ENCODE data around the gene MRPL43. TPM values are rescaled to one million over a fixed set of nuclear protein-coding genes. Genes with fewer than 3 reads are reported as not detected.
A peak's percentile ranks its signal among the peaks of the same experiment; 100 is the strongest.

MRPL43 gene
- total RNA-seq, 1 donor from 2014 or later, result 41.2 TPM

DNA sequence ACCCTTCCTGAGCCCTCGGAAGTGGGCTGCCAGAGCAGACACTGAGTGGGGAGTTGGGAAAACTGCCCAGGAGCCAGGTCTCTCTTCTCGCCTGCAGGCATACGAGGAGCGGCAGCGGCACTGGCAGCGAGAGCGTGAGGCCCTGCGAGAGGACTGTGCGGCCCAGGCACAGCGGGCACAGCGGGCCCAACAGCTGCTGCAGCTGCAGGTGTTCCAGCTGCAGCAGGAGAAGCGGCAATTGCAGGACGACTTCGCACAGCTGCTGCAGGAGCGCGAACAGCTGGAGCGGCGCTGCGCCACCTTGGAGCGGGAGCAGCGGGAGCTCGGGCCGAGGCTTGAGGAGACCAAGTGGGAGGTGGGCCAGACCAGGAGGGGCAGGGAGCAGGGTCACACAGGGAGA lies 18.1 kb upstream of the MRPL43 start:
- Histone ChIP-seq H3K9me3 (ENCODE audit: control insufficient read depth in 3 of 3, low read length in 3 of 3) (no peaks in the 10 kb centered on the region), H3K27ac (ENCODE audit: low read depth, low read length) (no peak overlapping the region), H3K9ac (ENCODE audit: low read depth in 1 of 3, low read length in 3 of 3) (peak overlapping the region in 1 of 3 donors; percentile 54), H3K27me3 (ENCODE audit: control insufficient read depth in 3 of 3, insufficient read depth in 3 of 3, low read length in 3 of 3) (no peaks in the 10 kb centered on the region), H3K4me1 (ENCODE audit: control insufficient read depth in 3 of 3, insufficient read depth in 3 of 3, low read length in 3 of 3) (peaks cover 43 to 60% (median 44%) of the 10 kb centered on the region in 3 donors), H3K4me3 (ENCODE audit: low read length in 3 of 3) (no peak overlapping the region), H3K36me3 (ENCODE audit: control insufficient read depth in 3 of 3, insufficient read depth in 3 of 3, low read length in 3 of 3) (peaks cover 30 to 43% (median 39%) of the 10 kb centered on the region in 3 donors)

GRCh38 chr10:101003639-101004206 lies 16.4 kb upstream of the MRPL43 start:
- Histone ChIP-seq H3K4me1 (ENCODE audit: control insufficient read depth in 3 of 3, insufficient read depth in 3 of 3, low read length in 3 of 3) (peaks cover 46 to 63% (median 50%) of the 10 kb centered on the region in 3 donors), H3K4me3 (ENCODE audit: low read length in 3 of 3) (no peak overlapping the region), H3K9ac (ENCODE audit: low read depth in 1 of 3, low read length in 3 of 3) (peak overlapping the region in 2 of 3 donors; percentile 20 to 86), H3K27me3 (ENCODE audit: control insufficient read depth in 3 of 3, insufficient read depth in 3 of 3, low read length in 3 of 3) (no peaks in the 10 kb centered on the region), H3K36me3 (ENCODE audit: control insufficient read depth in 3 of 3, insufficient read depth in 3 of 3, low read length in 3 of 3) (peaks cover 30 to 43% (median 39%) of the 10 kb centered on the region in 3 donors), H3K27ac (ENCODE audit: low read depth, low read length) (peak overlapping the region; percentile 6), H3K9me3 (ENCODE audit: control insufficient read depth in 3 of 3, low read length in 3 of 3) (no peaks in the 10 kb centered on the region)

GRCh38 chr10:101002456-101002855 lies 15.2 kb upstream of the MRPL43 start:
- H3K9ac ChIP-seq (ENCODE audit: low read depth in 1 of 3, low read length in 3 of 3), result peak overlapping the region; percentile 45 to 99 (median 86)
- H3K36me3 ChIP-seq (ENCODE audit: control insufficient read depth in 3 of 3, insufficient read depth in 3 of 3, low read length in 3 of 3), result peaks cover 30 to 43% (median 39%) of the 10 kb centered on the region in 3 donors
- peaks cover 48 to 66% (median 58%) of the 10 kb centered on the region in 3 donors for H3K4me1 ChIP-seq (ENCODE audit: control insufficient read depth in 3 of 3, insufficient read depth in 3 of 3, low read length in 3 of 3)
- H3K9me3 ChIP-seq (ENCODE audit: control insufficient read depth in 3 of 3, low read length in 3 of 3), result no peaks in the 10 kb centered on the region
- H3K27me3 ChIP-seq (ENCODE audit: control insufficient read depth in 3 of 3, insufficient read depth in 3 of 3, low read length in 3 of 3), result no peaks in the 10 kb centered on the region
- peak overlapping the region in 2 of 3 donors; percentile 42 to 89 for H3K4me3 ChIP-seq (ENCODE audit: low read length in 3 of 3)
- peak overlapping the region; percentile 95 for H3K27ac ChIP-seq (ENCODE audit: low read depth, low read length)

- Histone ChIP-seq H3K9me3 (ENCODE audit: control insufficient read depth in 3 of 3, low read length in 3 of 3) (no peaks in the 10 kb centered on the region), H3K4me1 (ENCODE audit: control insufficient read depth in 3 of 3, insufficient read depth in 3 of 3, low read length in 3 of 3) (peaks cover 50 to 62% (median 60%) of the 10 kb centered on the region in 3 donors), H3K27me3 (ENCODE audit: control insufficient read depth in 3 of 3, insufficient read depth in 3 of 3, low read length in 3 of 3) (no peaks in the 10 kb centered on the region), H3K4me3 (ENCODE audit: low read length in 3 of 3) (peak overlapping the region; percentile 42 to 89 (median 85)), H3K36me3 (ENCODE audit: control insufficient read depth in 3 of 3, insufficient read depth in 3 of 3, low read length in 3 of 3) (peaks cover 27 to 35% (median 31%) of the 10 kb centered on the region in 3 donors), H3K27ac (ENCODE audit: low read depth, low read length) (peak overlapping the region; percentile 95), H3K9ac (ENCODE audit: low read depth in 1 of 3, low read length in 3 of 3) (peak overlapping the region; percentile 45 to 99 (median 86))
These were observed 14.3 kb upstream of the MRPL43 start for GRCh38 chr10:101001659-101002035.

- H3K9me3 ChIP-seq (ENCODE audit: control insufficient read depth in 3 of 3, low read length in 3 of 3), result no peaks in the 10 kb centered on the region
- peaks cover 23 to 31% (median 28%) of the 10 kb centered on the region in 3 donors for H3K36me3 ChIP-seq (ENCODE audit: control insufficient read depth in 3 of 3, insufficient read depth in 3 of 3, low read length in 3 of 3)
- H3K4me3 ChIP-seq (ENCODE audit: low read length in 3 of 3), result peak overlapping the region; percentile 72 to 89 (median 85)
- H3K4me1 ChIP-seq (ENCODE audit: control insufficient read depth in 3 of 3, insufficient read depth in 3 of 3, low read length in 3 of 3), result peaks cover 54 to 67% (median 65%) of the 10 kb centered on the region in 3 donors
- H3K27me3 ChIP-seq (ENCODE audit: control insufficient read depth in 3 of 3, insufficient read depth in 3 of 3, low read length in 3 of 3), result no peaks in the 10 kb centered on the region
- H3K27ac ChIP-seq (ENCODE audit: low read depth, low read length), result peak overlapping the region; percentile 95
- peak overlapping the region; percentile 86 to 99 (median 99) for H3K9ac ChIP-seq (ENCODE audit: low read depth in 1 of 3, low read length in 3 of 3)
These were observed 13.8 kb upstream of the MRPL43 start for GRCh38 chr10:101000915-101001658.

- peak overlapping the region; percentile 95 for H3K27ac ChIP-seq (ENCODE audit: low read depth, low read length)
- H3K4me1 ChIP-seq (ENCODE audit: control insufficient read depth in 3 of 3, insufficient read depth in 3 of 3, low read length in 3 of 3), result peaks cover 49 to 67% (median 61%) of the 10 kb centered on the region in 3 donors
- peak overlapping the region; percentile 72 to 89 (median 85) for H3K4me3 ChIP-seq (ENCODE audit: low read length in 3 of 3)
- peaks cover 17 to 23% (median 23%) of the 10 kb centered on the region in 3 donors for H3K36me3 ChIP-seq (ENCODE audit: control insufficient read depth in 3 of 3, insufficient read depth in 3 of 3, low read length in 3 of 3)
- H3K9ac ChIP-seq (ENCODE audit: low read depth in 1 of 3, low read length in 3 of 3), result peak overlapping the region; percentile 86 to 99 (median 99)
- H3K27me3 ChIP-seq (ENCODE audit: control insufficient read depth in 3 of 3, insufficient read depth in 3 of 3, low read length in 3 of 3), result no peaks in the 10 kb centered on the region
- no peaks in the 10 kb centered on the region for H3K9me3 ChIP-seq (ENCODE audit: control insufficient read depth in 3 of 3, low read length in 3 of 3)
These were observed 13.0 kb upstream of the MRPL43 start for GRCh38 chr10:101000127-101000914.

DNA sequence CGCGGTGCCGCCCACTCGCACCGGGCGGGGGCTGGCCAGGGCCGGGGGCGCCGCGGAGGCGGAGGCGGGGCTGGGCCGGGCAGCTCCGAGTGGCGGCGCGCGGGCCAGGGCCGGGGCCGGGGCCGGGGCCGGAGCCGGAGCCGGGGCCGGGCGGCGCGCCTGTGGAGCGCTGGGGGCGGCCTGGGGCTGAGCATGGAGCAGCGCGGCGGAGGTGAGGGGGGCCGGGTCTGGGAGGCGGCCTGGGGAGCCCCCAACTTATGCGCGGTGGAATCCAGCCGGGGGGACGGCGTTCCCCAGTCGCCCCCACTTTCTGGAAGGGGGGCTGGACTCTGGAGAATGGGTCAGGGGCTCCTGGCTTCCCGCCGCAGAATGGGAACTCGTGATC lies 12.4 kb upstream of the MRPL43 start, which contains the start of gene LZTS2:
Gene LZTS2 (plus strand): TSS at position 67 of the 385 bp plus-strand sequence. CDS start 2,731 bp downstream, outside the sequence.
- H3K4me3 ChIP-seq (ENCODE audit: low read length in 3 of 3), result peak within 1 kb of the TSS; percentile 72 to 89 (median 86)
- H3K27me3 ChIP-seq (ENCODE audit: control insufficient read depth in 3 of 3, insufficient read depth in 3 of 3, low read length in 3 of 3), result no peaks in the 10 kb centered on the region
- H3K4me1 ChIP-seq (ENCODE audit: control insufficient read depth in 3 of 3, insufficient read depth in 3 of 3, low read length in 3 of 3), result peaks cover 45 to 67% (median 57%) of the 10 kb centered on the region in 3 donors
- peak within 1 kb of the TSS; percentile 95 for H3K27ac ChIP-seq (ENCODE audit: low read depth, low read length)
- H3K9ac ChIP-seq (ENCODE audit: low read depth in 1 of 3, low read length in 3 of 3), result peak within 1 kb of the TSS; percentile 86 to 99 (median 99)
- H3K9me3 ChIP-seq (ENCODE audit: control insufficient read depth in 3 of 3, low read length in 3 of 3), result no peaks in the 10 kb centered on the region
- H3K36me3 ChIP-seq (ENCODE audit: control insufficient read depth in 3 of 3, insufficient read depth in 3 of 3, low read length in 3 of 3), result peaks cover 16 to 19% (median 18%) of the 10 kb centered on the region in 3 donors

DNA sequence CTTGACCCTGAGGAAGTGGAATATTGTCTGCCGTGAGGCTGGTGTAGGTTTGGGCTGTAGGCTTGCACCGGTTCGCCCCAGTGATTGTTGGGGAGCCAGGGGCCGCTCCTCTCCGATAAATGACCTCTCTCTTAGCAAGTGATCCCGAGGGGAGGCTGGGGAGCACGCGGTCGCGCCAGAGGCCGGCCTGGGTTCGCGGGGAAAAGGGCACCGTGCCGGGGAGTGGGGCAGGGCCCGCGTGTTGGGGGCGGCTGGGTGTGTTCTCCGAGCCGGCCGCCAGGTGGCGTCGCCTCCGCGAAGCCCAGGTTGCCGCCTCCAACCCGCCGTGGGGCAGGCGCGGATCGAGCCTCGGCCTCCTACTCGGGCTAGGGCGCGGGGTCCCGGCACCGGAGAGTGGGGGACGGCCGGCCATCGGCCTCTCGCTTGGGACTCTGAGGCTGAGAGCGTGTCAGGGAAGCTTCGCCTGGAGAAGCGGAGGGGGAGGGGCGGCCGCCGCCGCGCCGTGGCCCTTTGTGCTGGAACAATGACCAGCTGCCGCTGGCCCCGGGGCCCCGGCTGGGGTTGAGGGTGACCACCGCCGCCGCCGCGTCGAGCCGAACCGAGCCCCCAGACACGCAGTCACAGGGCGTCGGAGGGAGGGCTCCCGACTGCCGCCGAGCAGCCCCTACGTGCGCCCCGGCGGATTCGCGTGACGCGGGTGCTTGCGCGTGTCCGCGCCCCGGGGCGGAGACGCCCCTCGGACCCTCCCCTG lies 11.9 kb upstream of the MRPL43 start:
- Histone ChIP-seq H3K4me1 (ENCODE audit: control insufficient read depth in 3 of 3, insufficient read depth in 3 of 3, low read length in 3 of 3) (peaks cover 45 to 66% (median 55%) of the 10 kb centered on the region in 3 donors), H3K9ac (ENCODE audit: low read depth in 1 of 3, low read length in 3 of 3) (peak overlapping the region; percentile 86 to 98 (median 87))

More for the DNA sequence above, 11.9 kb upstream of the MRPL43 start:
- Histone ChIP-seq H3K36me3 (ENCODE audit: control insufficient read depth in 3 of 3, insufficient read depth in 3 of 3, low read length in 3 of 3) (peaks cover 14 to 17% (median 16%) of the 10 kb centered on the region in 3 donors), H3K9me3 (ENCODE audit: control insufficient read depth in 3 of 3, low read length in 3 of 3) (no peaks in the 10 kb centered on the region), H3K27ac (ENCODE audit: low read depth, low read length) (peak overlapping the region; percentile 95), H3K4me3 (ENCODE audit: low read length in 3 of 3) (peak overlapping the region; percentile 72 to 86 (median 84)), H3K27me3 (ENCODE audit: control insufficient read depth in 3 of 3, insufficient read depth in 3 of 3, low read length in 3 of 3) (no peaks in the 10 kb centered on the region)

Data from skeletal muscle tissue (tissue), 4 donors.